Left lung (tissue), 10 donors: ENCODE results near the gene CDK2. TPM values are rescaled to one million over a fixed set of nuclear protein-coding genes. Genes with fewer than 3 reads are reported as not detected.
A peak's percentile ranks its signal among the peaks of the same experiment; 100 is the strongest.
"Not testable (repeated sequence)": the region's sequence is repeated elsewhere in the genome, so short reads cannot be mapped to it uniquely, and the experiment has no call there.

ENCODE experiments used
- ATAC-seq: fragments of 200-7000 bp; cut with Tn5 transposase; one replicate; pipeline ENCODE4 v1.9.1; 2020; ENCODE audit warnings: moderate library complexity
- DNase-seq, 4 donors: peaks; one replicate each; pipeline ENCODE4 v3.0.0-alpha.2; 2013 to 2020
- H3K27ac ChIP-seq, 2 donors: fragments of 200-600 bp; sonication (generic) in 1 of 2; one replicate each; pipeline versions ENCODE4 v1.5.0 to v1.8.0; 2020 to 2021
- H3K27me3 ChIP-seq, 2 donors: fragments of 200-600 bp; sonication (generic) in 1 of 2; one replicate each; pipeline versions ENCODE4 v1.5.0 to v1.8.0; 2020 to 2021
- H3K36me3 ChIP-seq, 2 donors: fragments of 200-600 bp; sonication (generic) in 1 of 2; one replicate each; pipeline versions ENCODE4 v1.5.0 to v1.8.0; 2020 to 2021
- H3K4me1 ChIP-seq, 2 donors: fragments of 200-600 bp; one replicate each; pipeline ENCODE4 v1.8.0; 2021
- H3K4me3 ChIP-seq, 2 donors: fragments of 200-600 bp; sonication (generic) in 1 of 2; one replicate each; pipeline versions ENCODE4 v1.5.0 to v1.8.0; 2020 to 2021; ENCODE audit warnings: mild to moderate bottlenecking in 1 of 2
- H3K9me3 ChIP-seq, 2 donors: fragments of 200-600 bp; sonication (generic) in 1 of 2; one replicate each; pipeline versions ENCODE4 v1.5.0 to v1.8.0; 2020 to 2021
- intact Hi-C, 2 donors: fragments of 100-400 bp; cut with DNase I; formaldehyde crosslinking; loops; one replicate each; pipeline versions ENCODE4 v1.11.2 to v1.14.2; 2022
- polyA plus RNA-seq, 6 donors: library from polyadenylated mRNA; unstranded; fragments of 120-200 nt; gene quantifications; one replicate each; pipeline ENCODE4 v1.2.1, GENCODE V29; 2013; ENCODE audit not compliant: insufficient read length in 6 of 6
- total RNA-seq, 2 donors: library from RNA; stranded (reverse); fragmentation: NEBNext Ultra II Directional; extraction: Animal tissue kit (Norgen Biotek cat#: 25700); gene quantifications; one replicate each; pipeline ENCODE4 v1.2.1, GENCODE V29; 2021
- TF ChIP-seq, protein P1 (sequence below), 2 donors: fragments of 200-600 bp; sonication (generic) in 1 of 2; IDR thresholded peaks; one replicate each; pipeline versions ENCODE4 v1.5.0 to v1.8.0; 2021; ENCODE audit warnings: antibody characterized with exemption in 2 of 2
- donor health status: DM: no; HTN: yes; CAD: no.
- donor health status: DM: no; HTN: no; CAD: no.

The CDK2 gene
- total and polyA plus RNA-seq, 8 donors, result 34.1 to 89.0 (median 76.8) TPM

- Histone ChIP-seq H3K36me3 (peaks cover 0 to 52% of the 10 kb centered on the region in 2 donors), H3K27me3 (no peaks in the 10 kb centered on the region), H3K4me3 (peak overlapping the region; percentile 59 to 61), H3K4me1 (peaks cover 3 to 26% of the 10 kb centered on the region in 2 donors), H3K27ac (peak overlapping the region; percentile 76 to 82), H3K9me3 (no peaks in the 10 kb centered on the region)
- intact Hi-C loops, result no loop called here
- TF ChIP-seq, protein P1, sequence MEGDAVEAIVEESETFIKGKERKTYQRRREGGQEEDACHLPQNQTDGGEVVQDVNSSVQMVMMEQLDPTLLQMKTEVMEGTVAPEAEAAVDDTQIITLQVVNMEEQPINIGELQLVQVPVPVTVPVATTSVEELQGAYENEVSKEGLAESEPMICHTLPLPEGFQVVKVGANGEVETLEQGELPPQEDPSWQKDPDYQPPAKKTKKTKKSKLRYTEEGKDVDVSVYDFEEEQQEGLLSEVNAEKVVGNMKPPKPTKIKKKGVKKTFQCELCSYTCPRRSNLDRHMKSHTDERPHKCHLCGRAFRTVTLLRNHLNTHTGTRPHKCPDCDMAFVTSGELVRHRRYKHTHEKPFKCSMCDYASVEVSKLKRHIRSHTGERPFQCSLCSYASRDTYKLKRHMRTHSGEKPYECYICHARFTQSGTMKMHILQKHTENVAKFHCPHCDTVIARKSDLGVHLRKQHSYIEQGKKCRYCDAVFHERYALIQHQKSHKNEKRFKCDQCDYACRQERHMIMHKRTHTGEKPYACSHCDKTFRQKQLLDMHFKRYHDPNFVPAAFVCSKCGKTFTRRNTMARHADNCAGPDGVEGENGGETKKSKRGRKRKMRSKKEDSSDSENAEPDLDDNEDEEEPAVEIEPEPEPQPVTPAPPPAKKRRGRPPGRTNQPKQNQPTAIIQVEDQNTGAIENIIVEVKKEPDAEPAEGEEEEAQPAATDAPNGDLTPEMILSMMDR (IDR thresholded peaks at IDR 0.05), result peak; percentile 76 to 89
- peak; percentile 77 for ATAC-seq
- DNase-seq, result peak in 2 of 4 donors; percentile 62 to 77
Observed at GRCh38 chr12:55996201-55996714, 29.6 kb downstream of the CDK2 start.

DNA sequence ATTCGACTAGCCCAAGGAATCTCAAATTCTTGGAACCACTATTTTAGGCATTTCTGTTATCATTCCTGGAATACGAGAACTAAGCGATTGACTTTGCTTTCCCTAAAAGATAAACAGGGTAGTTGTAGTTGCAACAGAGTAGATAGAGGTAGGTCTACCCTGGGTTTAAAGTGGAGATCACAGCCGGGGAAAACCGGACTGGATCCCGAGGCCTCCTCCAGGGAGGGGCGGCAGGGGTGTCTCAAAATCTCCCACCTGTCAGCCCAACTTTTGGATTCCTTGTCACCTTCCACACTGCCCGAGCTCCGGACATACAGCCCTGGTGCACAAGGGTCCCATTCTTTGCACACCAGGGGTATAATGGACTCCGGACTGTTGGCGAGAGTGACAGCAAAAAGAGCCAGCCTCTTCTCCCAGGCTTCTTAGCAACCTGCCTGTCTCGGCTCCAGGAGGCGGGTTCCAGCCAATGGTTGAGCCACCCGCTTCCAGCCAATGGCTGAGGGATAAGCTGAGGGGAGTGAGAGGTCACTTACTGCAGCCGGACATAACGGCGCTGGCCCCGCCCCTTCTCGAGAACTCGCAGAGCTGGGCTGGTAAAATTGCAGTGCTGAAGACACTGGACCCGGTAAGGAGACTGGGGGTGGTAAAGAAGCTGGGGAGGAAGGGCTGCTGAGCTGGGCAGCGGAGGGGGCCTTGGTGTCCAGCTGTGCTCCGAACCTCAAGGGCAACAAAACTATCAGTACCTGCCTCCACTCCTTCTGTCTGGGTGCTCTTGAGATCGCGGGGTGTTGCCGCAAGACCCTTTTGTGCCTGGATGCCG, 30.3 kb downstream of the CDK2 start, which contains the start of gene SUOX:
SUOX (plus strand) TSS at position 562 of the 820 bp plus-strand sequence. CDS start 4,946 bp downstream, outside the sequence.
- Histone ChIP-seq H3K36me3 (peaks cover 0 to 45% of the 10 kb centered on the region in 2 donors), H3K4me3 (peak within 1 kb of the TSS; percentile 59 to 61), H3K4me1 (peaks cover 3 to 26% of the 10 kb centered on the region in 2 donors), H3K27ac (peak within 1 kb of the TSS; percentile 76 to 82), H3K27me3 (no peaks in the 10 kb centered on the region), H3K9me3 (no peaks in the 10 kb centered on the region)
- DNase-seq (peak; percentile 89 to 99 (median 98)), ATAC-seq (peak; percentile 99)
- TF ChIP-seq, protein P1 (IDR thresholded peaks at IDR 0.05), result no peak
- intact Hi-C loops, result no loop called here

DNA sequence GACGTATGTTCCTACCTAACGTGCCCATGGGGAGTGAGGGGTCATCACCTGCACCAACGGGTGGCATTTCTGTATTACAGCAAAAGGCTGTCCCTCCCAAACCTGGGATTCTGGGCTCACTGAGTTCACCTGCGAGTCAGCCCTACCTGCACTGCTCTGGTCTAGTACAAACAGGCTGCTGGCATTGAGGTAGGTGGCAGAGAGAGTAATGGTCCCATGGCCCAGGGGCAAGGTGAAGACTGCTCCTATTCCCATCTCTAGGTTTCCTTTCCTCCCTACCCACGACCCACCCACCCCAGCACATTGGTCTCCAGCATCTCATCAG, 30.9 kb downstream of the CDK2 start:
- peak overlapping the region; percentile 76 to 82 for H3K27ac ChIP-seq

DNA sequence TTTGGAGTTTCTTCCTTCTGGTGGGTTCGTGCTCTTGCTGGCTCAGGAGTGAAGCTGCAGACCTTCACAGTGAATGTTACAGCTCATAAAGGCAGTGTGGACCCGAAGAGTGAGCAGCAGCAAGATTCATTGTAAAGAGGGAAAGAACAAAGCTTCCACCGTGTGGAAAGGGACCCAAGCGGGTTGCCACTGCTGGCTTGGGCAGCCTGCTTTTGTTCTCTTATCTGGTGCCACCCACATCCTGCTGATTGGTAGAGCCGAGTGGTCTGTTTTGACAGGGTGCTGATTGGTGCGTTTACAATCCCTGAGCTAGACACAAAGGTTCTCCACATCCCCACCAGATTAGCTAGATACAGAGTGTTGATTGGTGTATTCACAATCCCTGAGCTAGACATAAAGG, 32.9 kb downstream of the CDK2 start:
- DNase-seq, ATAC-seq, intact Hi-C loops, H3K4me3 ChIP-seq, H3K27ac ChIP-seq, H3K9me3 ChIP-seq, H3K27me3 ChIP-seq: not testable (repeated sequence)
- Histone ChIP-seq H3K36me3 (peaks cover 0 to 40% of the 10 kb centered on the region in 2 donors), H3K4me1 (peaks cover 3 to 26% of the 10 kb centered on the region in 2 donors)

More for the DNA sequence above, 30.9 kb downstream of the CDK2 start:
- H3K4me3 ChIP-seq, result peak overlapping the region; percentile 59 to 61
- ATAC-seq (peak; percentile 50), DNase-seq (no peak)
- peaks cover 3 to 26% of the 10 kb centered on the region in 2 donors for H3K4me1 ChIP-seq
- H3K27me3 ChIP-seq, result no peaks in the 10 kb centered on the region
- H3K36me3 ChIP-seq, result peaks cover 0 to 41% of the 10 kb centered on the region in 2 donors
- H3K9me3 ChIP-seq, result no peaks in the 10 kb centered on the region
- TF ChIP-seq, protein P1 (IDR thresholded peaks at IDR 0.05), result no peak
- intact Hi-C loops, result no loop called here

- ATAC-seq, DNase-seq, H3K4me3 ChIP-seq, H3K9me3 ChIP-seq, H3K27ac ChIP-seq, intact Hi-C loops, H3K27me3 ChIP-seq: not testable (repeated sequence)
- H3K36me3 ChIP-seq, result peaks cover 0 to 38% of the 10 kb centered on the region in 2 donors
- H3K4me1 ChIP-seq, result peaks cover 3 to 26% of the 10 kb centered on the region in 2 donors
Observed at GRCh38 chr12:55999999-56000540, 33.4 kb downstream of the CDK2 start.
